ENCODE data around the gene FOXL3. TPM values are rescaled to one million over a fixed set of nuclear protein-coding genes. Genes with fewer than 3 reads are reported as not detected.

The FOXL3 gene
- total RNA-seq, 2 experiments from 2014 or later, result not detected

DNA sequence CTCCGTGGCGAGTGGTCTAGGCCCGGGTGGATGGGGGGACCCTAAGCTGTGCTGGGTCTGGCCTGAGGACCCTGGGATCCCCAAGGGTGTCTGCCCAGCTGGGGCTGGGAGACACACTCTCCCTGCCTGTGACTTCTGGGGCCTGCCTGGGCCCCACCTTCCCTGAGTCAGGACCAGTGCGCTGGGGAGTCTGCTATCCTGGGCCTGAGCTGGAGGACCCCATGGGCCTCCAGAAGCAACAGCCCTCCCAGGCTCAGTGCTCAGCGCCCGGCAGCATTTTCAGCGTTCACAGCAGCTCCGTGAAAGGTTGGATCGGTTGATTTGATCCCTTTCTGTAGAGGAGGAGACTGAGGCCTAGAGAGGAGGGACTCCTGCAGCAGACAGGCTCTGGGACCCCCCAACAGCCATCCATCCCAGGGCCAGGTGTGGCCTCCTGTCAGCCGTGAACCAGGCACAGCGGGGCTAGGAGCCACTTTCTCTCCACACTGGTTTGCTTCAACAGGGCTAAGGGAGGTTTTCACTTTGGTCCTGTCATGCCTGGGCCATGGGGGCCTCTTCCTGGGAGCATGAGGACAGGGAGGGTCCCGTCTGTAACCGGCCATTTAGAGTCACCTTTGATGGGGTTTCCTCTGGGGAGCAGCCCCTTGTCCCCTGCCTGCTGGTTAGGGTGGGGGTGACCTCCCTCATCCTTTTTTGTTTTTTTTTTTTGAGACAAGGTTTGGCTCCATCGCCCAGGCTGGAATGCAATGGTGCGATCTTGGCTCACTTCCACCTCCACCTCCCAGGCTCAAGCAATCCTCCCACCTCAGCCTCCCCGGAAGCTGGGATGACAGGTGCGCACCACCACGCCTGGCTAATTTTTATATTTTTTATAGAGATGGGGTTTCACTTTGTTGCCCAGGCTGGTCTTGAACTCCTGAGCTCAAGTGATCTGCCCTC is 12.4 kb downstream of the FOXL3 start:
- no peaks in the 10 kb centered on the region for H3K36me3 Mint-ChIP-seq
- CTCF ChIA-PET, result no interaction called here
- no peak overlapping the region for H3K27ac Mint-ChIP-seq
- no peak overlapping the region for H3K4me3 Mint-ChIP-seq
- H3K27me3 Mint-ChIP-seq, result no peaks in the 10 kb centered on the region
- peaks cover 8% of the 10 kb centered on the region for H3K9me3 Mint-ChIP-seq (ENCODE audit: low read depth)
- ATAC-seq (no peak), DNase-seq (no peak)
- no peaks in the 10 kb centered on the region for H3K4me1 Mint-ChIP-seq

GRCh38 chr7:303425-303824 is 13.5 kb downstream of the FOXL3 start:
- CTCF ChIA-PET, result no interaction called here
- H3K27me3 Mint-ChIP-seq, result no peaks in the 10 kb centered on the region

DNA sequence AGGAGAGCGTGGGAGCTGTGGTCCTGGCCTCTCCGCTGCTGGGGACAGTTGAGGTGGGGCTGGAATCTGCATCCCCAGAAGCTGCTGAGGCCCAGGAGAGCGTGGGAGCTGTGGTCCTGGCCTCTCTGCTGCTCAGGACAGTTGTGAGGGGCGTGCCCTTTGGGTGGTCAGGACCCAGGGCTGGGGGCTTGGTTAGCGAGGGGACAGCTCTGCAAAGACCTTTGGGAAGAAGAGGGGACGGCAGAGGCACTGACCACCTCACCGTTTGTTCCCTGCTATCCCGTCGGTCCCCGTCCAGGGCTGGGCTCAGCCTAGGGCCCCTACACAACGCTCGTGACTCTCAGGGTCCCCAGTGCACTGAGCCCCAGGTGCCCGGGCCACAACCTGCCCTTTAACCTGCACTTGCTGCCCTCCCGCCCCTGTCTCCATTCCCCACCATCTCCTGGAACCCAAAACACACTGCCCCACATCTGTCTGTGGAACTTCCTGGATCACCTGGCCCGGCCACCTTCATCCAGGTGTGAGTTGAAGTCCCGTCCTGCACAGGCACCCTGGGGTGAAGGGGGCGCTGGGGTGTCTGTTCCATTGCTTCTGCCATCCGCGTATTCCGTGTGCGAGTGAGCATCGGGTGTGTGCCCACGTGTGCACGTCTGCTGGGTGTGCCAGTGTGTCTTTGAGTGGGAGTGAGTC is 14.1 kb downstream of the FOXL3 start:
- no peaks in the 10 kb centered on the region for H3K36me3 Mint-ChIP-seq
- no peak overlapping the region for H3K4me3 Mint-ChIP-seq
- H3K27ac Mint-ChIP-seq, result no peak overlapping the region
- peaks cover 8% of the 10 kb centered on the region for H3K9me3 Mint-ChIP-seq (ENCODE audit: low read depth)
- H3K27me3 Mint-ChIP-seq, result no peaks in the 10 kb centered on the region
- ATAC-seq (no peak), DNase-seq (no peak)
- H3K4me1 Mint-ChIP-seq, result no peaks in the 10 kb centered on the region
- CTCF ChIA-PET, result no interaction called here

More at GRCh38 chr7:303425-303824, 13.5 kb downstream of the FOXL3 start:
- no peak for DNase-seq
- ATAC-seq, result no peak
- no peak overlapping the region for H3K27ac Mint-ChIP-seq
- H3K9me3 Mint-ChIP-seq (ENCODE audit: low read depth), result peaks cover 8% of the 10 kb centered on the region
- H3K4me3 Mint-ChIP-seq, result no peak overlapping the region
- no peaks in the 10 kb centered on the region for H3K4me1 Mint-ChIP-seq
- H3K36me3 Mint-ChIP-seq, result no peaks in the 10 kb centered on the region

DNA sequence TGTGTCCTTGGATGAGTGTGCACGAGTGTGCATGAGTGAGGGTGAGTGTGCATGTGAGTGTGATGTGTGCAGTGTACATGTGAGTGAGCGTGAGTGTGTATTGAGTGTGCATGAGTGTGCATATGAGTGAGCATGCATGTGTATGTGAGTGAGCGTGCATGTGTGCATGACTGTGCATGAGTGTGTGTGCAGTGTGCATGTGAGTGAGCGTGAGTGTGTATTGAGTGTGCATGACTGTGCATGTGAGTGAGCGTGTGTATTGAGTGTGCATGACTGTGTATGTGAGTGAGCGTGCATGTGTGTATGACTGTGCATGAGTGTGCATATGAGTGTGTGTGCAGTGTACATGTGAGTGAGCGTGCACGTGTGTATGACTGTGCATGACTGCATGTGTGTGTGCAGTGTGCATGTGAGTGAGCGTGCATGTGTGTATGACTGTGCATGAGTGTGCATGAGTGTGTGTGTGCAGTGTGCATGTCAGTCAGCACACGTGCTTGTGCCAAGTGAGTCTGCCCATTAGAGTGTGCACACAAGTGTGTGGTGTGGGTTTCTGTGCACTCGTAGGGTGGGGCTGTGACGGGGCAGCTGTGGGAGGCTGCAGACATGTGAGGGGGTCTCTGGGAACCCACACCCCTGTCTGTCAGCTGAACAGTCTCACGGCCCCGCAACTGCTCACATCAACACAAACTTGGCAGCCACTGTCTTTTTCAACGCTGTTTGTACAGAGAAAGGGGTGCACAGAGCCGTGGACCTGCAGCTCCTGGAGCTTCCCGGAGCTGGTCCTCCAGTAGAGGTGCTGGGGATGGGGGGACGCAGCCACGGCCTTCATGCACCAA is 14.8 kb downstream of the FOXL3 start:
- ATAC-seq (no peak), DNase-seq (no peak)
- Mint-ChIP-seq H3K9me3 (ENCODE audit: low read depth) (peaks cover 8% of the 10 kb centered on the region), H3K4me1 (no peaks in the 10 kb centered on the region), H3K27ac (no peak overlapping the region), H3K36me3 (no peaks in the 10 kb centered on the region), H3K27me3 (no peaks in the 10 kb centered on the region), H3K4me3 (no peak overlapping the region)
- CTCF ChIA-PET, result no interaction called here

DNA sequence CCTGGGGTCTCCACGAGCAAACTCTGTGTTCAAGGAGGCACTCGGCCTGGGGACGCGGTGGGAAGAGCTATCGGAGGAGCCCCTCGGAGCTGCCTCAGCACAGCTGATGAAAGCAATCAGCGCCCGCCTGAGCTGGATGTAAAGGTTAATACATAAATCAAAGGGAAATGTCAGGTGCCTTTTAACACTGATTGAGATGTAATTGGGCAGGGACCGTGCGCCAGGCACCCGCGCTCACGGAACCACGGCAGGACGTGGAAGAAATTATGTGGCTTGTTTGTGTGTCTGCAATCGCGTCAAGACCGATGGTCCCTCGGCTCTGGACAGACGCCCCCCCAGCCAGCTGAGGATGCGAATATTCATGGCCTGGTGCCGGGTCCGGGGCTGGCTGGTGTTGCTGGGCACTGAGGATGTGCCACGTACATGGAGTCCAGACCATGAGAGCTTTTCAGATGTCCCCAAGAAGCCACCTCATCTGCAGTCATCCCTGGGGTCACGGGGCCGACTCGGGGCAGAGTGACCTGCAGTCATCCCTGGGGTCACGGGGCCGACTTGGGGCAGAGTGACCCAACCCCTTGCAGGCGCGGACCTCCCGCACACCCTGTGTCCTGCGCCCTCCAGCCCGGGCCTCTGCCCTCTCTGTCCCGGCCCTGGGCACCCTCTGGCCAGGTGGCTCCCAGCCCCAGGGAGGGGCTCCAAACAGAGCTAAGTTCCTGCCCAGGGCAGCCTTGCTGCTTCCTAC is 15.6 kb downstream of the FOXL3 start:
- peaks cover 8% of the 10 kb centered on the region for H3K9me3 Mint-ChIP-seq (ENCODE audit: low read depth)
- H3K36me3 Mint-ChIP-seq, result no peaks in the 10 kb centered on the region
- no peak overlapping the region for H3K27ac Mint-ChIP-seq
- no peaks in the 10 kb centered on the region for H3K27me3 Mint-ChIP-seq
- H3K4me3 Mint-ChIP-seq, result no peak overlapping the region
- CTCF ChIA-PET, result no interaction called here
- H3K4me1 Mint-ChIP-seq, result no peaks in the 10 kb centered on the region
- ATAC-seq (no peak), DNase-seq (no peak)

DNA sequence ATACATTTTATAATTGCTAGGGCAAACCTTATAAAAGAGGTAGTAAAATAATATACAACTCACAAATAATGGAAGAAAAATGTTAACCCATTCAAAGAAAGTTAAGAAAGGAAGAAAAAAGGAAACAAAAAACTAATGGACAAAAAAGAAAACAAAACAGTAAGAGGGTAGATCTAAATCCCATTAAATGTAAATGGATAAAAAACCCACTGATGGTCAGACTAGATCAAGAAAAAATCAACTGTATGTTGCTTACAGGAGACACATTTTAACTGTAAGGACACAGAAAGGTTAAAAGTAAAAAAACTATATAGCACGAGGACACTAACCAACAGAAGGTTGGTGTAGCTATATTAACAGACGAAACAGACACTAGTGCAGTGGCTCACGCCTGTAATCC is 18.0 kb downstream of the FOXL3 start:
- Mint-ChIP-seq H3K27me3 (peaks cover 12% of the 10 kb centered on the region), H3K4me1 (no peaks in the 10 kb centered on the region), H3K36me3 (no peaks in the 10 kb centered on the region), H3K4me3 (no peak overlapping the region), H3K27ac (no peak overlapping the region), H3K9me3 (ENCODE audit: low read depth) (peaks cover 6% of the 10 kb centered on the region)
- CTCF ChIA-PET, result no interaction called here
- ATAC-seq (no peak), DNase-seq (no peak)

DNA sequence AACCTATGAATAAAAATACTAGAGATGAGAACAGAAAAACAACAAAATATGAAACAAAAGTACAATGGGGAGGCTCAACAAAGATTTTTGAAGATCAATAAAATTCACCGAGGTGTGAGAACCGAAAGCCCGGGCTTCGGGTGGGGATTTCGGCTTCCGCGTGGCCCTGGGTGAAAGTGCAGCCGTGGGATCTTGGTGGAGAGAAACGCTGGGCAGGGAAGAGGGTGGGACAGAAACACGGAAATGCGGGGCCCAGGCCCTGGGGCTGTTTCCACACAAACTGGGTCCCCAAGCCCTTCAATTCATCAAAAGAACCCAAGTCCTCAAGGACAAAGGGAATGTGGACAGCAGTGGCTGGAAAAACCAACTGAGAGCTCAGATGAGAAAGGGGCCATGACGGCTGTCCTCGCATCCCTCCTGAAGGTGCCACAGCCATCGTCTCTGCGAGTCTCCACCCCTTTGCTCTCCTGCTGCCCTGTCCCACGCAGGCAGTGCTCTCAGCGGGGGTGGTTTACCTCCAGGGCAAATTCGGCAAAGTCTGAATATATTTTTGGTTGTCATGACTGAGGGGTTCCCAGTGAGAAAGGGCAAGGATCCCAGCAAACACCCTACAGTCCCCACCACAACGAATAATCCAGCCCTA is 19.7 kb downstream of the FOXL3 start:
- no peak overlapping the region for H3K27ac Mint-ChIP-seq
- ATAC-seq (no peak), DNase-seq (no peak)
- CTCF ChIA-PET, result no interaction called here
- H3K36me3 Mint-ChIP-seq, result no peaks in the 10 kb centered on the region
- peaks cover 20% of the 10 kb centered on the region for H3K27me3 Mint-ChIP-seq
- no peaks in the 10 kb centered on the region for H3K4me1 Mint-ChIP-seq
- peaks cover 1% of the 10 kb centered on the region for H3K9me3 Mint-ChIP-seq (ENCODE audit: low read depth)
- no peak overlapping the region for H3K4me3 Mint-ChIP-seq

GRCh38 chr7:311131-311680 is 21.2 kb downstream of the FOXL3 start:
- Mint-ChIP-seq H3K27me3 (peaks cover 32% of the 10 kb centered on the region), H3K9me3 (ENCODE audit: low read depth) (no peaks in the 10 kb centered on the region), H3K4me1 (no peaks in the 10 kb centered on the region), H3K4me3 (no peak overlapping the region), H3K36me3 (no peaks in the 10 kb centered on the region), H3K27ac (no peak overlapping the region)
- DNase-seq, result no peak
- CTCF ChIA-PET, result interaction anchor here (1.4 kb wide), 1 partner anchor 11 kb away, joined by 4 read pairs; no protein-coding TSS in a partner anchor
- no peak for ATAC-seq

DNA sequence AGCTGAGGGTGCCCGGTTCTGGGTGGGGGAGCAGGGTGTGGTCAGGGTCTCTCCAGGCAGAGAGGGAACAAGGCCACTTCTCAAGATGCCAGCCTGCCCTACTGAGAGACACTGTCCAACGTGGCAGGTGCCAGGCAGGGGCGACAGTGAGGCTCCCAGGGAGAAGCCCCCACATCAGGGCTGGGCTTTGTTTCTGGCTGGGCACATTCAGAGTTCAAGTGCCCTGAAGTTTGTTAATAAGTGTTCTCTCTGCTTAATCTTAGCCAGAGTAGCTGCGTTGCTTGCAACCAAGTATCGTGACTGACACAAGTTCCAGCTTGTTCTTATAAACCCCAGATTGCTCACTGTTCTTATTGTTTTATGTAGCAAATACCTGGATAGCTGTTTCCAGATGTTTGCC is 21.8 kb downstream of the FOXL3 start:
- DNase-seq, result no peak

DNA sequence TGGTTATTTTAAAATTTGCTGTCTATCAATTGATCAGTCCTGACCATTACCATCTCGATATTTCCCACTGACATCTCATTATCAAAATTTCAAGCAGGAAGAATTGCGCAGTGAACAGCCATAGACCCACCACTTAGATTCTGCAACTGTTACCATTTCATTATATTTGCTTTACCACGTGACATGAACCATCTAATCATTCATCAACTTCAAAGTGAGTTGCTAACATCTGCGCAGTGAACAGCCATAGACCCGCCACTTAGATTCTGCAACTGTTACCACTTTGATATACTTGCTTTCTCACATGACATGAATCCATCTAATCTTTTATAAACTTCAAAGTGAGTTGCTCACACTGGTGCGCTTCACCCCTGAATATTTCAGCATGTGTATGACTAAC is 22.5 kb downstream of the FOXL3 start:
- no peaks in the 10 kb centered on the region for H3K9me3 Mint-ChIP-seq (ENCODE audit: low read depth)
- CTCF ChIA-PET, result interaction anchor here (1.4 kb wide), 1 partner anchor 9 kb away, joined by 4 read pairs; no protein-coding TSS in a partner anchor
- H3K4me1 Mint-ChIP-seq, result no peaks in the 10 kb centered on the region
- DNase-seq (no peak), ATAC-seq (no peak)
- no peak overlapping the region for H3K4me3 Mint-ChIP-seq
- no peak overlapping the region for H3K27ac Mint-ChIP-seq
- no peaks in the 10 kb centered on the region for H3K36me3 Mint-ChIP-seq
- H3K27me3 Mint-ChIP-seq, result peaks cover 36% of the 10 kb centered on the region

More for the DNA sequence above, 21.8 kb downstream of the FOXL3 start:
- H3K4me3 Mint-ChIP-seq, result no peak overlapping the region
- H3K4me1 Mint-ChIP-seq, result no peaks in the 10 kb centered on the region
- H3K27me3 Mint-ChIP-seq, result peaks cover 32% of the 10 kb centered on the region
- ATAC-seq, result no peak
- H3K27ac Mint-ChIP-seq, result no peak overlapping the region
- H3K9me3 Mint-ChIP-seq (ENCODE audit: low read depth), result no peaks in the 10 kb centered on the region
- CTCF ChIA-PET, result interaction anchor here (1.4 kb wide), 1 partner anchor 10 kb away, joined by 4 read pairs; no protein-coding TSS in a partner anchor
- no peaks in the 10 kb centered on the region for H3K36me3 Mint-ChIP-seq

DNA sequence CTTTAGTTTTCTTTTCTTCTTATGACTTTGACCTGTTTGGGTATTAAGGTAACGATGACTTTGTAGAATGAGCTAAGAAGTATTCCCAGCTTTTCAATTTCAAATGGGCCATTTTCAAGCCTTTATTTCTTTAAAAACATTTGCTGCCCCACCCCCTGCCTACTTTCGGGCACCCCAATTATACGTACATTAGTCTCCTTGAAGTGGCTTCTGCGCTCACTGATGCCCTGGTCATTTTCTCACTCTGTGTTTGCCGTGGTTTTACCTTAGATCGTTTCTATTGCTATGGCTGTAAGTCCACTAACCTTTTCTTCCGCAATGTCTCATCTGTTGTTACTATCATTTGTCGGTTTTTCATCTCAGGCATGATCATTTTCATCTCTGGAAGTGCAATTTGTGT is 24.9 kb downstream of the FOXL3 start:
- H3K4me1 Mint-ChIP-seq, result no peaks in the 10 kb centered on the region
- no peaks in the 10 kb centered on the region for H3K36me3 Mint-ChIP-seq
- DNase-seq (no peak), ATAC-seq (no peak)
- H3K9me3 Mint-ChIP-seq (ENCODE audit: low read depth), result no peaks in the 10 kb centered on the region
- no peak overlapping the region for H3K4me3 Mint-ChIP-seq
- peaks cover 45% of the 10 kb centered on the region for H3K27me3 Mint-ChIP-seq
- H3K27ac Mint-ChIP-seq, result no peak overlapping the region
- CTCF ChIA-PET, result no interaction called here

DNA sequence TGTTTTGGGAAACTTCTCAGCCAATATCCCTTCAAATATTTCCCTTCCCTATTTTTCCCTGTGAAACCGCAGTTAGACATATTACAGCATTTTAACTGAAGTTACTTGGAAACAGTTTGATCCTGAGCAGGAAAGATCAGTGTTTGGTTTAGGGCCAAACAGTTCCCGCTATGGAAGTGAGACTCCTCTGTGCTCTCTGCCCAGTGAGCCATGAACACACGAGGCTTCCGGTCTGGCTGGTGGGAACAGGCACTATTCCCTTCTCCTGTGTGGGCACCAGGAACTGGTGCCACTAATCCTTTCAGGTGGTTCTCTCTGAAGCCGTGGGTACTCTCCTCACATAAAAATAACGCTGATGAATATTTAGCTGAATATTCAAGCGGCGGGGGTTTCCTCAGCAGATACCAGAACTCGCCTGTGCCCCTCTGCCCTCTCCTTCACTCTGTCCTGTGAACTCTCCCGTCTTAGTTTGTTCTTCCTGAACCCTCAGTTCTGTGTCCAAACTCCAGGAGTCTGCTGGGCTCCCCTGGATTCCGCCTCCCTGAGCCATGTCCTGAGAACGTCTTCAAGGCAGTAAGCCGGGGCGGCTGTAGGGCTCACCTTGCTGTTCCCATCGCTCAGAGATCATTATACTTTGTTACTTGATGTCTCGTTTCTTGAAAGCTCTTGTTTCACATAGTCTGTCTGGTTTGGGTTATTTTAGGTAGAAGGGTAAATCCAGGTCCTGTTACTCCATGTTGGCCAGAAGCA is 25.7 kb downstream of the FOXL3 start:
- H3K9me3 Mint-ChIP-seq (ENCODE audit: low read depth), result no peaks in the 10 kb centered on the region
- no peaks in the 10 kb centered on the region for H3K4me1 Mint-ChIP-seq
- CTCF ChIA-PET, result no interaction called here
- no peak for ATAC-seq
- peaks cover 45% of the 10 kb centered on the region for H3K27me3 Mint-ChIP-seq
- DNase-seq, result no peak
- H3K36me3 Mint-ChIP-seq, result no peaks in the 10 kb centered on the region
- no peak overlapping the region for H3K4me3 Mint-ChIP-seq
- H3K27ac Mint-ChIP-seq, result no peak overlapping the region
